Endothelial cell (in vitro differentiated cells): ENCODE measurements around the gene NUCB1. TPM values are rescaled to one million over a fixed set of nuclear protein-coding genes. Genes with fewer than 3 reads are reported as not detected.
A peak's percentile ranks its signal among the peaks of the same experiment; 100 is the strongest.
"Not testable (repeated sequence)": the region's sequence is repeated elsewhere in the genome, so short reads cannot be mapped to it uniquely, and the experiment has no call there.

ENCODE experiments used
- DNase-seq: peaks from one replicate; pipeline ENCODE4 v3.0.0; 2021; ENCODE audit warnings: low spot score
- H3K27ac Mint-ChIP-seq: one replicate; pipeline ENCODE4 v1.8.0; 2021; ENCODE audit warnings: mixed read lengths, inconsistent platforms; ENCODE audit not compliant: unreplicated experiment
- H3K27me3 Mint-ChIP-seq: one replicate; pipeline ENCODE4 v1.8.0; 2021; ENCODE audit warnings: mild to moderate bottlenecking, moderate library complexity, mixed read lengths, inconsistent platforms; ENCODE audit not compliant: unreplicated experiment
- H3K36me3 Mint-ChIP-seq: one replicate; pipeline ENCODE4 v1.8.0; 2021; ENCODE audit warnings: mild to moderate bottlenecking, low read depth, mixed read lengths, inconsistent platforms; ENCODE audit not compliant: unreplicated experiment
- H3K4me1 Mint-ChIP-seq: one replicate; pipeline ENCODE4 v1.8.0; 2021; ENCODE audit warnings: mild to moderate bottlenecking, mixed read lengths, inconsistent platforms; ENCODE audit not compliant: unreplicated experiment
- H3K4me3 Mint-ChIP-seq: one replicate; pipeline ENCODE4 v1.8.0; 2021; ENCODE audit warnings: mild to moderate bottlenecking, mixed read lengths, inconsistent platforms; ENCODE audit not compliant: unreplicated experiment
- H3K9me3 Mint-ChIP-seq: one replicate; pipeline ENCODE4 v1.8.0; 2021; ENCODE audit warnings: mixed read lengths, inconsistent platforms; ENCODE audit not compliant: unreplicated experiment
- total RNA-seq: library from RNA; stranded (reverse); fragmentation: NEBNext Ultra II Directional; extraction: Animal tissue kit (Norgen Biotek cat#: 25700); gene quantifications from one replicate; pipeline ENCODE4 v1.2.1, GENCODE V29; 2021; ENCODE audit not compliant: unreplicated experiment
- TF ChIP-seq, protein P1 (sequence below): fragments of 200-600 bp; sonication (generic); IDR thresholded peaks from one replicate; pipeline ENCODE4 v1.5.0; 2021; ENCODE audit warnings: antibody characterized with exemption; ENCODE audit not compliant: unreplicated experiment

The NUCB1 gene
- total RNA-seq, 1 donor from 2014 or later, result 244 TPM

DNA sequence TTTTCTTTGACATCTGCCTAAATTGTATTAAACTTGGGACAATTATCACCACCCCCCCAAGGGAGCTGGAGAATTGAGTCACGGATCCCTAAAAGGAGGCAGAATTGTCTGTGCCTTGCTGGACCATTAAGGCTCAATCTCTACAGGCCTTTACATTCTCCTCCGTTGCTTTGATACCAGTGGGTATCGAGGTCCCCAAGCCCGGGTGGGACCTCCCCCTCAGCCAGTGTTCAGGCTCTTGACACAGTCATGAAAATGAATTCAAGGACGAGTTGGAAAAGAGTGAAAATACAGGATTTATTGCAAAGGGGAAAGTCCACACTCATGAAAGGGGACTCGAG, 22.3 kb upstream of the NUCB1 start:
- H3K27ac Mint-ChIP-seq, result no peak overlapping the region
- DNase-seq, result no peak
- peaks cover 49% of the 10 kb centered on the region for H3K36me3 Mint-ChIP-seq
- H3K9me3 Mint-ChIP-seq, result no peaks in the 10 kb centered on the region
- H3K27me3 Mint-ChIP-seq, result peaks cover 41% of the 10 kb centered on the region
- peaks cover 29% of the 10 kb centered on the region for H3K4me1 Mint-ChIP-seq
- H3K4me3 Mint-ChIP-seq, result peak overlapping the region; percentile 44
- TF ChIP-seq, protein P1, sequence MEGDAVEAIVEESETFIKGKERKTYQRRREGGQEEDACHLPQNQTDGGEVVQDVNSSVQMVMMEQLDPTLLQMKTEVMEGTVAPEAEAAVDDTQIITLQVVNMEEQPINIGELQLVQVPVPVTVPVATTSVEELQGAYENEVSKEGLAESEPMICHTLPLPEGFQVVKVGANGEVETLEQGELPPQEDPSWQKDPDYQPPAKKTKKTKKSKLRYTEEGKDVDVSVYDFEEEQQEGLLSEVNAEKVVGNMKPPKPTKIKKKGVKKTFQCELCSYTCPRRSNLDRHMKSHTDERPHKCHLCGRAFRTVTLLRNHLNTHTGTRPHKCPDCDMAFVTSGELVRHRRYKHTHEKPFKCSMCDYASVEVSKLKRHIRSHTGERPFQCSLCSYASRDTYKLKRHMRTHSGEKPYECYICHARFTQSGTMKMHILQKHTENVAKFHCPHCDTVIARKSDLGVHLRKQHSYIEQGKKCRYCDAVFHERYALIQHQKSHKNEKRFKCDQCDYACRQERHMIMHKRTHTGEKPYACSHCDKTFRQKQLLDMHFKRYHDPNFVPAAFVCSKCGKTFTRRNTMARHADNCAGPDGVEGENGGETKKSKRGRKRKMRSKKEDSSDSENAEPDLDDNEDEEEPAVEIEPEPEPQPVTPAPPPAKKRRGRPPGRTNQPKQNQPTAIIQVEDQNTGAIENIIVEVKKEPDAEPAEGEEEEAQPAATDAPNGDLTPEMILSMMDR, result no peak

DNA sequence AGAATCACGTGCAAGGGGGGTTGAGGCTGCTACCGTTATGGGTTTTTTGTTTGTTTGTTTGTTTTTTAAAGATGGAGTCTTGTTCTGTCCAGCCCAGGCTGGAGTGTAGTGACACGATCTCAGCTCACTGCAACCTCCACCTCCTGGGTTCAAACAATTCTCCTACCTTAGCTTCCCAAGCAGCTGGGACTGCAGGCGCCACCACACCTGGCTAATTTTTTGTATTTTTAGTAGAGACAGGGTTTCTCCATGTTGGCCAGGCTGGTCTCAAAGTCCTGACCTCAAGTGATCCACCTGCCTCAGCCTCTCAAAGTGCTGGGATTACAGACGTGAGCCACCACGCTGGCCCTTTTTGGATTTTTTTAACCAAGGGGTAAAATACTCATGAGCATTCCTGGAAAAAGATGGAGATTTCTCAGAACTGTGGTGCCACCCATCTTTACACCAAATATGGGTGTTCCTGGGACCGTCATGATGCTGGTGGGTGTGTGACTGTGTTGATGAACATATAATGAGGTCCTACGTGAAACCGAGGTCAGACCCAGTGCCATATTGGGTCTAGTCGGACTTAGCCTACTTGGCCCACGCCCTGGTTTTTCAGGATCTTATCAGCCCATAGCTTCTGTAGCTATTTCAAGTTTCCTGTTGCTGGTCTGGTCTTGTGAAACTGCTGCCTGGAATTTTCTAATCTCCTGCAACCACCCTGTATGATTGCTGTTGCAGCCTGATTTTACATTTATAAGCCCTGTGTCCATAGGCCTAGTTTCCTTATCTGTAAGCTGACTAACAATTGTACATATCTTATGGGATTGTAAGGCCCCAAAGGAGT, 21.7 kb upstream of the NUCB1 start:
- TF ChIP-seq, protein P1, result no peak
- Mint-ChIP-seq H3K4me1 (peaks cover 24% of the 10 kb centered on the region), H3K36me3 (peaks cover 45% of the 10 kb centered on the region), H3K27ac (peak overlapping the region; percentile 48), H3K27me3 (peaks cover 36% of the 10 kb centered on the region), H3K4me3 (peak overlapping the region; percentile 44), H3K9me3 (no peaks in the 10 kb centered on the region)
- DNase-seq, result no peak

DNA sequence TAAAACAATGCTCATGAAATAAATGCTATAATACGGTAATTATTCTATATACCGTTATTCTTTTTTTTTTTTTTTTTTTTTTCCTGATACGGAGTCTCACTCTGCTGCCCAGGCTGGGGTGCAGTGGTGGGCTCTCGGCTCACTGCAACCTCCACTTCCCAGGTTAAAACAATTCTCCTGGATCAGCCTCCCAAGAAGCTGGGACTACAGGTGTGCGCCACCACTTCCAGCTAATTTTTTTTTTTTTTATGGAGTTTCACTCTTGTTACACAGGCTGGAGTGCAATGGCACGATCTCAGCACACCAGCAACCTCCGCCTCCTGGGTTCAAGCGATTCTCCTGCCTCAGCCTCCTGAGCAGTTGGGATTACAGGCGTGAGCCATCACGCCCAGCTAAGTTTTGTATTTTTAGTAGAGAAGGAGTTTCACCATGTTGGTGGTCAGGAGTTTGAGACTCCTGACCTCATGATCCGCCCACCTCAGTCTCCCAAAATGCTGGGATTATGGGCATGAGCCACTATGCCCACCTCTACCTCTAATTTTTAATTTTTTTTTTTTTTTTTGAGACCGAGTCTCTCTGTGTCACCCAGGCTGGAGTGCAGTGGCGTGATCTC, 21.0 kb upstream of the NUCB1 start:
- no peak overlapping the region for H3K27ac Mint-ChIP-seq
- DNase-seq, result no peak
- H3K4me1 Mint-ChIP-seq, result peaks cover 16% of the 10 kb centered on the region
- no peak overlapping the region for H3K4me3 Mint-ChIP-seq
- peaks cover 45% of the 10 kb centered on the region for H3K36me3 Mint-ChIP-seq
- H3K9me3 Mint-ChIP-seq, result no peaks in the 10 kb centered on the region
- TF ChIP-seq, protein P1, result no peak
- peaks cover 29% of the 10 kb centered on the region for H3K27me3 Mint-ChIP-seq

DNA sequence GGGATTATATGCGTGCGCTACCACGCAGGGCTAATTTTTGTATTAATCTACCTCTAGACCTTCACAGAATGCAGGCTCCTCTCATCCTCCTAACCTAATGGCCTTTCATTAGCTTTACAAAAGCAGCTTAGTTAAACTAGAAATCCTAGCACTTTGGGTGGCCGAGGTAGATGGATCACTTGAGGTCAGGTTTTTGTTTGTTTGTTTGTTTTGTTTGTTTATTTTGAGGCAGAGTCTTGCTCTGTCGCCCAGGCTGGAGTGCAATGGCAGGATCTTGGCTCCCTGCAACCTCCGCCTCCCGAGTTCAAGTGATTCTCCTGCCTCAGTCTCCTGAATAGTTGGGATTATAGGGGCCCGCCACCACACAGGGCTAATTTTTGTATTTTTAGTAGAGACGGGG, 20.4 kb upstream of the NUCB1 start:
- not testable (repeated sequence) for H3K4me3 Mint-ChIP-seq, H3K9me3 Mint-ChIP-seq, DNase-seq, H3K27ac Mint-ChIP-seq
- peaks cover 40% of the 10 kb centered on the region for H3K36me3 Mint-ChIP-seq
- H3K4me1 Mint-ChIP-seq, result peaks cover 11% of the 10 kb centered on the region
- peaks cover 24% of the 10 kb centered on the region for H3K27me3 Mint-ChIP-seq

DNA sequence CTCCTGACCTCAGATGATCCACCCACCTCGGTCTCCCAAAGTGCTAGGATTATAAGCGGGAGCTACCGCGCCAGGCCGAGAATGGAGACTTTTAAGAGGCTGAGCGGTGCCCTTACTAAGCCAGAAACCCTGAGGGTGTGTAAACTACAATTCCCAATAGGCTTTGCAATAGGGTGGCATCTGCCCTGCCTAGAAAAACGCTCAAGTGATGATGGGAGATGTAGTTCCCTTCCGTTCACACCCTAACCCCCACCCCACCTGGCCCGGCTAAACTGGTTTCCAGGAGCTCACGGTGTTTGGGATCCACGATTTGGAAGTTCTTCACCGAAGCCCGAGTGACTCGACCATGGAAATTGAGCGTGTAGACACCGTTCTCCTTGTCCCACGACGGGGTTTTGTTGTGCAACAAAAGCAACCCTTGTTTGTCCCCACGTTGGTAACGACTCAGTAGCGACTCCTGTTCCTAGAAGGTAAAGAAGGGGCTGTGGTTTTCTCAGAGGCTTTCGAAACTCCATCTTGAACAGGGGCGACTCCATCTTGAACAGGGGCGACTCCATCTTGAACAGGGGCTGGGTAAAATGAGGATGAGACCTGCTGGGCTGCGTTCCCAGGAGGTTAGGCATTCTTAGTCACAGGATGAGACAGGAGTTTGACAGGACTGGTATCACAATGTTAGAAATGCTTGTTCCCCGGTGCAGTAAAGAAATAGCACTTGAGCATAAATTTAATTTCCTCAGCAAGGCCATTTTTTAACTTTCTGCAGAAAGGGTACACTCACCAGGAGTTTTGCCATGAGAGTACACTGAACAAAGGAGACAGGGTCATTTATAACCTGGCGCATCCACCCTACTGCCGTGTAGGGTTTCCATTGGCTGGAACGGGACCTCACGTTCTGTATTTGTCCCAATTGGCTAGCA, 18.1 kb upstream of the NUCB1 start:
- peaks cover 24% of the 10 kb centered on the region for H3K36me3 Mint-ChIP-seq
- no peak for DNase-seq
- no peaks in the 10 kb centered on the region for H3K9me3 Mint-ChIP-seq
- peak overlapping the region; percentile 37 for H3K27ac Mint-ChIP-seq
- H3K4me1 Mint-ChIP-seq, result peaks cover 4% of the 10 kb centered on the region
- peaks cover 18% of the 10 kb centered on the region for H3K27me3 Mint-ChIP-seq
- TF ChIP-seq, protein P1, result no peak
- peak overlapping the region; percentile 47 for H3K4me3 Mint-ChIP-seq
